DOHH2 (cell line): ENCODE results near the gene MEGF8.

Source experiments
- CTCF ChIP-seq: fragments of 200-600 bp; sonication (generic); IDR thresholded peaks from one replicate; pipeline ENCODE4 v1.5.1; 2014; ENCODE audit warnings: antibody characterized with exemption, mild to moderate bottlenecking, low read depth, low read length; ENCODE audit not compliant: poor library complexity, severe bottlenecking
- EZH2phosphoT487 ChIP-seq: fragments of 200-600 bp; sonication (generic); IDR thresholded peaks from 2 replicates; pipeline ENCODE4 v1.6.1; 2017; ENCODE audit warnings: borderline replicate concordance, mild to moderate bottlenecking, antibody characterized with exemption, low read length, moderate library complexity, mixed read lengths

GRCh38 chr19:42279155-42279901 lies 46.1 kb upstream of the MEGF8 start:
- no peak for TF ChIP-seq CTCF
- TF ChIP-seq EZH2phosphoT487 = no peak
